Endothelial cell of umbilical vein (primary cell): ENCODE results near the gene MEAK7. TPM values are rescaled to one million over a fixed set of nuclear protein-coding genes. Genes with fewer than 3 reads are reported as not detected.

Source experiments
- BruUV-seq: library from RNA; stranded (reverse); fragments of 400-500 nt; replicated peaks from 2 replicates; lab custom pipeline; 2021; lab: Mats Ljungman, UMichigan
- CTCF ChIA-PET: fragments of 300-600, 350-600 bp; sonication (Branson Sonifier 250); formaldehyde crosslinking; loops from one replicate; lab custom pipeline; 2021; ENCODE audit warnings: antibody characterized with exemption, inconsistent platforms; lab: Charles Lee
- POLR2A ChIA-PET: fragments of 300-600, 350-600 bp; sonication (Branson Sonifier 250); formaldehyde crosslinking; loops from one replicate; lab custom pipeline; 2021; ENCODE audit warnings: antibody characterized with exemption, inconsistent platforms; lab: Charles Lee
- DNase-seq: peaks from one replicate; pipeline ENCODE4 v3.0.0-alpha.2; 2011; ENCODE audit warnings: low read depth, low spot score
- FAIRE-seq: peaks from 2 replicates; lab custom pipeline; 2011; peaks lifted over from hg19 to GRCh38; lab: Jason Lieb, UNC
- H2AFZ ChIP-seq: 2 replicates; pipeline ENCODE4 v1.6.0; 2012; ENCODE audit warnings: low read depth, low read length, control low read depth, inconsistent platforms
- H3K27ac ChIP-seq: 2 replicates; pipeline ENCODE4 v1.5.1; 2011; ENCODE audit warnings: low read depth, mild to moderate bottlenecking, control low read depth, low read length, moderate library complexity; ENCODE audit not compliant: insufficient read depth
- H3K27me3 ChIP-seq, 2 experiments: 2 replicates each; pipeline versions ENCODE4 v1.6.0 to v1.6.1; 2011; ENCODE audit warnings: low read length in 2 of 2, mixed read lengths in 1 of 2; ENCODE audit not compliant: control insufficient read depth in 2 of 2, insufficient read depth in 2 of 2
- H3K36me3 ChIP-seq, 2 experiments: 2 replicates in 1 of 2; 3 replicates in 1 of 2; pipeline ENCODE4 v1.5.1; 2011; ENCODE audit warnings: low read length in 2 of 2, mild to moderate bottlenecking in 1 of 2, moderate library complexity in 1 of 2; ENCODE audit not compliant: control insufficient read depth in 2 of 2, insufficient read depth in 2 of 2; ENCODE audit errors: extremely low read depth in 1 of 2
- H3K4me1 ChIP-seq: 3 replicates; pipeline ENCODE4 v1.5.1; 2011; ENCODE audit warnings: mild to moderate bottlenecking, low read length; ENCODE audit not compliant: control insufficient read depth, insufficient read depth; ENCODE audit errors: extremely low read depth
- H3K4me2 ChIP-seq: 2 replicates; pipeline ENCODE4 v1.6.1; 2011; ENCODE audit warnings: low read length, control low read depth, mixed read lengths; ENCODE audit not compliant: insufficient read depth
- H3K4me3 ChIP-seq, 3 experiments: fragments of 200-600 bp in 1 of 3; sonication (generic), shearing (Covaris generic) in 1 of 3; replicated peaks in 1 of 3; 2 replicates each; pipeline ENCODE4 v1.5.1; 2011 to 2016; ENCODE audit warnings: control low read depth in 3 of 3, low read length in 3 of 3, mild to moderate bottlenecking in 2 of 3, inconsistent platforms in 1 of 3, low read depth in 1 of 3, moderate library complexity in 1 of 3; ENCODE audit not compliant: insufficient read depth in 1 of 3
- H3K79me2 ChIP-seq: 2 replicates; pipeline ENCODE4 v1.6.0; 2012; ENCODE audit warnings: low read length, inconsistent platforms; ENCODE audit not compliant: control insufficient read depth, insufficient read depth
- H3K9ac ChIP-seq: replicated peaks from 2 replicates; pipeline ENCODE3; 2011; ENCODE audit warnings: low read length, control low read depth; ENCODE audit not compliant: insufficient read depth; ENCODE audit errors: extremely low read depth
- H3K9me1 ChIP-seq: replicated peaks from 3 replicates; pipeline ENCODE4 v1.6.0; 2011; ENCODE audit warnings: mild to moderate bottlenecking, low read length; ENCODE audit not compliant: control insufficient read depth, insufficient read depth; ENCODE audit errors: extremely low read depth
- H3K9me3 ChIP-seq: replicated peaks from 2 replicates; pipeline ENCODE4 v1.5.1; 2012; ENCODE audit warnings: low read length, inconsistent platforms; ENCODE audit not compliant: control insufficient read depth, insufficient read depth
- H4K20me1 ChIP-seq: replicated peaks from 2 replicates; pipeline ENCODE3; 2011; ENCODE audit warnings: mild to moderate bottlenecking, low read length; ENCODE audit not compliant: control insufficient read depth, insufficient read depth; ENCODE audit errors: extremely low read depth
- EZH2 ChIP-seq: IDR thresholded peaks from 2 replicates; pipeline ENCODE4 v1.6.1; 2012; ENCODE audit warnings: borderline replicate concordance, low read depth, mild to moderate bottlenecking, moderate library complexity, low read length, inconsistent platforms; ENCODE audit not compliant: severe bottlenecking
- FOS ChIP-seq: IDR thresholded peaks from 2 replicates; pipeline ENCODE4 v1.6.1; 2011; ENCODE audit warnings: mild to moderate bottlenecking, low read length, moderate library complexity, borderline replicate concordance; ENCODE audit not compliant: insufficient read depth
- GATA2 ChIP-seq: IDR thresholded peaks from 2 replicates; pipeline ENCODE4 v1.7.0; 2011; ENCODE audit warnings: low read depth, mild to moderate bottlenecking, moderate library complexity, mixed read lengths, low read length; ENCODE audit not compliant: insufficient read length, insufficient read depth
- JUN ChIP-seq: IDR thresholded peaks from 2 replicates; pipeline ENCODE4 v1.6.1; 2011; ENCODE audit warnings: borderline replicate concordance, low read depth; ENCODE audit not compliant: insufficient read length, insufficient read depth
- MYC ChIP-seq: IDR thresholded peaks from one replicate; pipeline ENCODE4 v1.6.1; 2011; ENCODE audit warnings: mild to moderate bottlenecking, low read depth, low read length
- POLR2A ChIP-seq: IDR thresholded peaks from 2 replicates; pipeline ENCODE4 v1.6.1; 2012; ENCODE audit warnings: low read depth, mild to moderate bottlenecking, control low read depth, low read length
- POLR2AphosphoS5 ChIP-seq: IDR thresholded peaks from 2 replicates; pipeline ENCODE4 v1.6.1; 2012; ENCODE audit warnings: low read depth, mild to moderate bottlenecking, control low read depth, low read length, moderate library complexity; ENCODE audit not compliant: insufficient read depth
- dilution Hi-C: fragments of 300-500 bp; cut with MboI; formaldehyde crosslinking; loops from one replicate; pipeline ENCODE4 v1.15.0; 2019; ENCODE audit warnings: low sequenced_read_pairs; ENCODE audit not compliant: extremely low pct_ligation_motif_present
- intact Hi-C: fragments of 100-400 bp; cut with micrococcal nuclease; formaldehyde crosslinking; loops from one replicate; pipeline ENCODE4 v1.10.0; 2022
- polyA plus RNA-seq, 4 experiments: library from polyadenylated mRNA; depleted of rRNA in 3 of 4; stranded (reverse) in 3 of 4; unstranded in 1 of 4; fragments of >200 nt; gene quantifications; 2 replicates each; pipeline versions ENCODE4 v1.2.1 to v1.2.3, GENCODE V29; 2011 to 2012; ENCODE audit warnings: missing spikeins in 1 of 4
- total RNA-seq: library from RNA; stranded (reverse); gene quantifications from 2 replicates; pipeline ENCODE4 v1.2.3, GENCODE V29; 2021
- TF ChIP-seq, protein P1 (sequence below), 2 donors: IDR thresholded peaks; 1 replicate in 1 of 2; 2 replicates in 1 of 2; pipeline ENCODE4 v1.5.1; 2011; ENCODE audit warnings: low read length in 2 of 2, mild to moderate bottlenecking in 2 of 2, moderate library complexity in 2 of 2, control low read depth in 1 of 2, inconsistent platforms in 1 of 2, low read depth in 1 of 2; ENCODE audit not compliant: insufficient read depth in 1 of 2; ENCODE audit errors: extremely low read depth in 1 of 2
- TF ChIP-seq, protein P2 (sequence below): IDR thresholded peaks from 2 replicates; pipeline ENCODE4 v1.6.1; 2011; ENCODE audit not compliant: insufficient read depth, insufficient read length

MEAK7 gene
- total and polyA plus RNA-seq, 2 donors (not counting 3 experiments of a cell fraction or from before 2014, with no cell fraction given): 16.2 to 22.7 TPM

DNA sequence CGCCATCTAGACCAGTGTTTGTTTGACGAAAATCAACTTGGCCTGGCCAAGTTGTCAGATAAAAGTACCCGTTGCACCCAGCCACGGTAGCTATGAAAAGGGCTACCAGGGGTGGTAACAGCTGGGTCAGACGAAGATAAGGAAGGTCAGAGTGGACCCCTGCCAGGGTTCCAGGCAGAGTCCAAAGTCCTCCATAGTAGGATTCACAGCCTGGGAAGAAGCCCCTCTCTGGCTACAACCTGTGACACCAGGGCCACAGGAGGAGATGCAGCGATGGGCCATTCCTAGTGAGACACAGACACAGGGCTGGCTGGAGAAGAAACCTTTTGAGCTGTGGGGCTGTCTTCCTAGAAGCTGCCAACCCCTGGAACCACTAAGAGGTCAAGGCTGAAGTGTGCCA, 39.3 kb downstream of the MEAK7 start:
- no TSS peak for BruUV-seq
- dilution Hi-C loops: no loop called here
- no peak overlapping the region for H3K4me3 ChIP-seq

More for the DNA sequence above, 39.3 kb downstream of the MEAK7 start:
- H3K79me2 ChIP-seq: no peaks in the 10 kb centered on the region
- no peaks in the 10 kb centered on the region for H3K27me3 ChIP-seq
- H3K4me1 ChIP-seq: no peaks in the 10 kb centered on the region
- ChIA-PET CTCF (no interaction called here), POLR2A (no interaction called here)
- no peaks in the 10 kb centered on the region for H3K9me3 ChIP-seq
- H3K4me2 ChIP-seq: no peak overlapping the region
- DNase-seq (no peak), FAIRE-seq (no peak)
- no peak overlapping the region for H3K27ac ChIP-seq
- intact Hi-C loops: no loop called here
- no peaks in the 10 kb centered on the region for H3K9me1 ChIP-seq
- H2AFZ ChIP-seq: no peak overlapping the region
- TF ChIP-seq POLR2A (no peak), EZH2 (no peak), GATA2 (no peak), MYC (no peak), FOS (no peak), POLR2AphosphoS5 (no peak), JUN (no peak)
- TF ChIP-seq, protein P1, sequence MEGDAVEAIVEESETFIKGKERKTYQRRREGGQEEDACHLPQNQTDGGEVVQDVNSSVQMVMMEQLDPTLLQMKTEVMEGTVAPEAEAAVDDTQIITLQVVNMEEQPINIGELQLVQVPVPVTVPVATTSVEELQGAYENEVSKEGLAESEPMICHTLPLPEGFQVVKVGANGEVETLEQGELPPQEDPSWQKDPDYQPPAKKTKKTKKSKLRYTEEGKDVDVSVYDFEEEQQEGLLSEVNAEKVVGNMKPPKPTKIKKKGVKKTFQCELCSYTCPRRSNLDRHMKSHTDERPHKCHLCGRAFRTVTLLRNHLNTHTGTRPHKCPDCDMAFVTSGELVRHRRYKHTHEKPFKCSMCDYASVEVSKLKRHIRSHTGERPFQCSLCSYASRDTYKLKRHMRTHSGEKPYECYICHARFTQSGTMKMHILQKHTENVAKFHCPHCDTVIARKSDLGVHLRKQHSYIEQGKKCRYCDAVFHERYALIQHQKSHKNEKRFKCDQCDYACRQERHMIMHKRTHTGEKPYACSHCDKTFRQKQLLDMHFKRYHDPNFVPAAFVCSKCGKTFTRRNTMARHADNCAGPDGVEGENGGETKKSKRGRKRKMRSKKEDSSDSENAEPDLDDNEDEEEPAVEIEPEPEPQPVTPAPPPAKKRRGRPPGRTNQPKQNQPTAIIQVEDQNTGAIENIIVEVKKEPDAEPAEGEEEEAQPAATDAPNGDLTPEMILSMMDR (IDR thresholded peaks at IDR 0.05; ENCODE audit: extremely low read depth in 1 of 2, insufficient read depth in 1 of 2, low read depth in 1 of 2, low read length in 2 of 2): no peak
- TF ChIP-seq, protein P2, sequence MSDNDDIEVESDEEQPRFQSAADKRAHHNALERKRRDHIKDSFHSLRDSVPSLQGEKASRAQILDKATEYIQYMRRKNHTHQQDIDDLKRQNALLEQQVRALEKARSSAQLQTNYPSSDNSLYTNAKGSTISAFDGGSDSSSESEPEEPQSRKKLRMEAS: no peak
- no peak overlapping the region for H3K9ac ChIP-seq
- H3K36me3 ChIP-seq: peaks cover 0 to 4% of the 10 kb centered on the region in 2 experiments
- no peaks in the 10 kb centered on the region for H4K20me1 ChIP-seq
